Hepatocyte (in vitro differentiated cells): ENCODE results near the gene SP3. TPM values are rescaled to one million over a fixed set of nuclear protein-coding genes. Genes with fewer than 3 reads are reported as not detected.

ENCODE experiments used
- DNase-seq: peaks from one replicate; pipeline ENCODE4 v3.0.0-alpha.2; 2016; ENCODE audit warnings: low spot score
- H2AFZ ChIP-seq: fragments of 200-600 bp; sonication (generic); 2 replicates; pipeline ENCODE4 v1.6.0; 2016; ENCODE audit warnings: antibody characterized with exemption, mild to moderate bottlenecking
- H3K27ac ChIP-seq: fragments of 200-600 bp; sonication (generic); 2 replicates; pipeline ENCODE4 v1.5.1; 2016; ENCODE audit warnings: mild to moderate bottlenecking
- H3K27me3 ChIP-seq: fragments of 200-600 bp; sonication (generic); 2 replicates; pipeline ENCODE4 v1.6.1; 2016
- H3K36me3 ChIP-seq: fragments of 200-600 bp; sonication (generic); replicated peaks from 2 replicates; pipeline ENCODE4 v1.5.1; 2016; ENCODE audit warnings: low read depth; ENCODE audit not compliant: insufficient read depth
- H3K4me1 ChIP-seq: fragments of 200-600 bp; sonication (generic); 2 replicates; pipeline ENCODE4 v1.5.1; 2016; ENCODE audit warnings: mild to moderate bottlenecking, moderate library complexity; ENCODE audit not compliant: insufficient read depth
- H3K4me2 ChIP-seq: fragments of 200-600 bp; sonication (generic); 2 replicates; pipeline ENCODE4 v1.6.0; 2016
- H3K4me3 ChIP-seq: fragments of 200-600 bp; sonication (generic); 2 replicates; pipeline ENCODE4 v1.5.1; 2016; ENCODE audit warnings: mild to moderate bottlenecking
- H3K79me2 ChIP-seq: fragments of 200-600 bp; sonication (generic); 2 replicates; pipeline ENCODE4 v1.6.0; 2017; ENCODE audit warnings: mild to moderate bottlenecking
- H3K9me2 ChIP-seq: fragments of 200-600 bp; sonication (generic); replicated peaks from 2 replicates; pipeline ENCODE4 v1.6.0; 2017; ENCODE audit warnings: mild to moderate bottlenecking; ENCODE audit not compliant: insufficient read depth
- H3K9me3 ChIP-seq: fragments of 200-600 bp; sonication (generic); 2 replicates; pipeline ENCODE4 v1.5.1; 2016; ENCODE audit warnings: low read depth, mild to moderate bottlenecking
- H4K20me1 ChIP-seq: fragments of 200-600 bp; sonication (generic); 2 replicates; pipeline ENCODE4 v1.6.0; 2016; ENCODE audit warnings: mild to moderate bottlenecking; ENCODE audit not compliant: insufficient read depth, poor library complexity, severe bottlenecking
- CTCF ChIP-seq: fragments of 200-600 bp; sonication (generic); IDR thresholded peaks from 2 replicates; pipeline ENCODE4 v1.5.1; 2016; ENCODE audit warnings: antibody characterized with exemption, mild to moderate bottlenecking; ENCODE audit not compliant: poor library complexity
- EZH2 ChIP-seq: fragments of 200-600 bp; sonication (generic); IDR thresholded peaks from 2 replicates; pipeline ENCODE4 v1.6.1; 2016; ENCODE audit warnings: antibody characterized with exemption, mild to moderate bottlenecking, borderline replicate concordance
- EZH2phosphoT487 ChIP-seq: fragments of 200-600 bp; sonication (generic); IDR thresholded peaks from one replicate; pipeline ENCODE4 v1.6.1; 2018; ENCODE audit warnings: antibody characterized with exemption, mild to moderate bottlenecking, low read depth, moderate library complexity; ENCODE audit not compliant: unreplicated experiment, severe bottlenecking
- WGBS: methylation state at CpG from one replicate; pipeline ENCODE4 v1.1.6; 2016; ENCODE audit warnings: low lambda C conversion rate; ENCODE audit errors: missing lambda C conversion rate; 5-methylcytosine and 5-hydroxymethylcytosine counted together
- polyA plus RNA-seq: library from polyadenylated mRNA; unstranded; fragments of >200 nt; fragmentation: Nextera tagmentation; extraction: Ambion mirVana; gene quantifications from 2 replicates; pipeline ENCODE4 v1.2.1, GENCODE V29; 2016
- total RNA-seq: library from RNA; depleted of rRNA; stranded (reverse); fragments of >200 nt; gene quantifications from 2 replicates; pipeline ENCODE4 v1.2.3, GENCODE V29; 2014

SP3 gene
- total RNA-seq = 110 and 133 TPM in 2 replicates
- 37.2 and 38.6 TPM in 2 replicates for polyA plus RNA-seq

- Histone ChIP-seq H2AFZ (peak within 1 kb of the TSS; percentile 28), H3K36me3 (no peaks in the 10 kb centered on the region), H3K4me1 (peaks cover 15% of the 10 kb centered on the region)
Observed at GRCh38 chr2:173965372-173966025, at the start of gene SP3. SP3 (minus strand) TSS chr2:173965373; CDS start chr2:173965171, 202 bp downstream.

GRCh38 chr2:174014699-174015070, 49.5 kb upstream of the SP3 start:
- no peaks in the 10 kb centered on the region for H3K9me3 ChIP-seq
- H3K4me2 ChIP-seq = no peak overlapping the region
- H2AFZ ChIP-seq = no peak overlapping the region
- no peaks in the 10 kb centered on the region for H3K9me2 ChIP-seq
- no peaks in the 10 kb centered on the region for H4K20me1 ChIP-seq
- no peaks in the 10 kb centered on the region for H3K27me3 ChIP-seq
- no peak for TF ChIP-seq EZH2
- TF ChIP-seq CTCF = no peak
- TF ChIP-seq EZH2phosphoT487 = no peak
- 97% methylated on average over 2 of the region's 2 CpGs for WGBS
- no peak overlapping the region for H3K27ac ChIP-seq
- DNase-seq = no peak
- no peaks in the 10 kb centered on the region for H3K79me2 ChIP-seq
- no peak overlapping the region for H3K4me3 ChIP-seq
- peaks cover 34% of the 10 kb centered on the region for H3K4me1 ChIP-seq
- H3K36me3 ChIP-seq = no peaks in the 10 kb centered on the region

More at GRCh38 chr2:173965372-173966025, at the start of gene SP3:
- Histone ChIP-seq H3K4me3 (peak within 1 kb of the TSS; percentile 69), H4K20me1 (peaks cover 4% of the 10 kb centered on the region), H3K27ac (peak within 1 kb of the TSS; percentile 99), H3K9me3 (no peaks in the 10 kb centered on the region), H3K27me3 (no peaks in the 10 kb centered on the region), H3K79me2 (peaks cover 39% of the 10 kb centered on the region), H3K4me2 (peak within 1 kb of the TSS; percentile 76), H3K9me2 (no peaks in the 10 kb centered on the region)
- TF ChIP-seq EZH2phosphoT487 (no peak), EZH2 (no peak), CTCF (no peak)
- under 1% methylated on average over 51 of the region's 52 CpGs for WGBS
- peak; percentile 98 for DNase-seq

GRCh38 chr2:174014011-174014698, 49.0 kb upstream of the SP3 start:
- H3K79me2 ChIP-seq = no peaks in the 10 kb centered on the region
- no peaks in the 10 kb centered on the region for H4K20me1 ChIP-seq
- H3K9me2 ChIP-seq = no peaks in the 10 kb centered on the region
- no peak overlapping the region for H3K4me2 ChIP-seq
- peak overlapping the region; percentile 94 for H3K27ac ChIP-seq
- 86% methylated on average over 6 of the region's 6 CpGs for WGBS
- no peaks in the 10 kb centered on the region for H3K9me3 ChIP-seq
- no peak overlapping the region for H3K4me3 ChIP-seq
- H3K27me3 ChIP-seq = no peaks in the 10 kb centered on the region
- DNase-seq = no peak
- TF ChIP-seq CTCF = no peak
- no peak for TF ChIP-seq EZH2phosphoT487
- TF ChIP-seq EZH2 = no peak
- H3K36me3 ChIP-seq = no peaks in the 10 kb centered on the region
- peaks cover 34% of the 10 kb centered on the region for H3K4me1 ChIP-seq
- H2AFZ ChIP-seq = no peak overlapping the region
